ENCODE measurements around the gene RNF10.
A peak's percentile ranks its signal among the peaks of the same experiment; 100 is the strongest.
"Not testable (repeated sequence)": the region's sequence is repeated elsewhere in the genome, so short reads cannot be mapped to it uniquely, and the experiment has no call there.

RNF10 gene

DNA sequence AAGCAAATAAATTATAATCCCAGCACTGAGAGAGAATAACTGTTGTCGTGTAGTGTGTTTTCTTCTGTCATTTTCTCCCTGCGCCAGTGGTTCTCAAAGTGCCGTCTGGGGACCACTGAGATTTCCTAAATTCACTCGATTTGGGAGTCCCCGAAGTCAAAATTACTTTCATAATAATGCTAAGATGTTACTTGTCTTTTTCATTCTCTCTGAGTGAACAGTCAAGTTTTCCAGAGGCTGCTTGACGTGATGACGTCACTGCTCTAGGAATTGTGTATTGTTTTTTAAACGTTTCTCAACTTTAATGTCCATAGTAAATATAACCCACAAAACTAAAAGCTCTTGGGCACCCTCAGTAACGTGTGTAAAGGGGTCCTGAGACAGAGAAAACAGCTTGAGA, 47.8 kb downstream of the RNF10 start:
- no peak for DNase-seq

DNA sequence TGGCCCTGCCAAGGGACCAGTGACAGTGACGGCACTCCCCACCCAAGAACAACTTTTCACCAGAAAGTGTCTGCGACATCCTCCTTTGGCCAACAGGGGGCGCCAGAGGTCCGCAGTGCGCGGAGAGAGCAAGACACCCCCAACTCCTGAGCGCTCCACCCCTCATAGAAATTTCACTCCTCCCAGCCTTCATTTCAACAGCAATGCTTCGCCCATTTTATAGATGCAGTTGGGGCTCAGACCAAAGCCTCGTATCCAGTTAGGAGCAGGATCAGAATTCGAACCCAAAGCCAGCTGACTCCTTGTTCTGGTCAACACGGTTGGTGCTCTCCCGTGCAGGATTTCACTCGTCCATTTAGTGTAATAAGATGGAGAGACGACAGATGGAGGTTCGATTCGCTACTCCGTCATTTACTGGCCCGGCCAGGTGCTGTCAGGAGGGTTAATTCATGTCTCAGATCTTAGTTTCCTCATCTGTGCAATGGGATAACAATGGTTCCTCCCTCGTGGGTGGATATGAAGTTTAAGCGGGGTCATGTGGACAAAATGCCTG, 49.4 kb downstream of the RNF10 start:
- peak; percentile 49 to 77 for DNase-seq

DNA sequence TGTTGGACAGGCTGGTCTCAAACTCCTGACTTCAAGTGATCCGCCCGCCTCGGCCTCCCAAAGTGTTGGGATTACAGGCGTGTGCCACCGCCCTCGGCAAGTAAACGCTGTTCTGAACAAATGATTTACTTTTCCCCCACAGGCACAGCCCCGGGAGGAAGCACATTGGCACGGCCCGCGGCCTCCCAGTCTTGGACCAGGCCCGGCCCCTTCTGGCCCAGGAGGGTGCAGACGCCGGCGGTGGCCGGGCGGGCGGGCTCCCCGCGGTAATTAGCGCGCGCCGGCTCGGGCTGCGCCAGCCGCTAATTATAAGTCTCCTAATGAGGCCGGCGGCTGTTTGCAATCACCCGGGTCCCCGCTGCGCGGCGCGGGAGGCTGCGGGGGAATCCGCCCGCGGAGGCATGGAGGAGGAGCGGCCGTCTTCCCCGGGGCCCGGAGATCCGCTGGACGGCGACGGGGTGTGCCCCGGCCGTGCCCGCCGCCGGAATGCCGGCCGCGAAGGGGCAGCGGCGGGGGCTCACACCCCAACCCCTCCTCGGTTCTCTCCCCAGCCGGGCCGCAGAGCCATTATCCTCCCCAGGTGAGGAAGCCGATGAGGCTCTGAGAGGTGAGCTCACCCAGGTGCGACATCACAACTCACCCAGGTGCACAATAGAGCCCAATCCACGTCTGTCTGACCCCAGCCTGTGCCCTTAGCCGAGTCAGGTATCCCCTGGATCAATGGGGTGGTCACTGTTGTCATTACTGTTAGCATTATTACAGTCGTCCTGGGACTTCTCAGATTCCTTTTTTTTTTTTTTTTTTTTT, 50.4 kb downstream of the RNF10 start:
- DNase-seq: no peak

DNA sequence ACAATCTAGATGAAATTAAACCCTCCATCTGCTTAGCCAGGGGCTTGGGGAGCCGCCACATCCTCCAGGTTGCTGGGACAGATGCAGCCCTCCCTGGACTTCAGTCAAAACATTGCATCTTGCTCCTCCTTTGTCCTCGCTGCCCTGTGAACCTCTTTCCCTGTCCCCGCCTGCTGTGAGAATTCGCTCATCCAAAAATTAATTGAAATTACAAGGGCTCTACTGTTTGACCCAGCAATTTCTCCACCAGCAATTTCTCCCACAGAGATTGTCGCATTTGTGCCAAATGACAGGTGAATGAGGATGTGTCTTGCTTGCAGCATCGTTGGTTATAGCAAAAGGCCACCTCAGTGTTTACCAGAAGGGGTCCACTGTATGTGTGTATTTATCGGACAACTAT, 52.0 kb downstream of the RNF10 start:
- no peak for DNase-seq

DNA sequence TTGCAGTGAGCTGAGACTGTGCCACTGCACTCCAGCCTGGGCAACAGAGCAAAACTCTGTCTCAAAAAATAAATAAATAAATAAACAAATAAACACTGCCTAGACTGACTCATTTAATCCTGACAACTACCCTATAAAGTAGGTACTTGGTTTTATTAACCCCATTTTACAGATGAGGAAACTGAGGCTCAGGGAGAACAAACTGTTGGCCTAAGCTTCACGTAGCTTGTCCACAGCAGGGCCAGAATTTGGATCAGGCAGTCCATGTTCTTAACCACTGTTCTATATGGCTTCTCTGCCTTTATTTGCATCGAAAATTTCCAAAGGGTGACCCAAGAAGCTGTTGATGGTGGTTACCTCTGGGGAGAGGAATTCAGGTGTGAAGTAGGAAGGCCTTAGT, 52.7 kb downstream of the RNF10 start:
- DNase-seq: no peak

DNA sequence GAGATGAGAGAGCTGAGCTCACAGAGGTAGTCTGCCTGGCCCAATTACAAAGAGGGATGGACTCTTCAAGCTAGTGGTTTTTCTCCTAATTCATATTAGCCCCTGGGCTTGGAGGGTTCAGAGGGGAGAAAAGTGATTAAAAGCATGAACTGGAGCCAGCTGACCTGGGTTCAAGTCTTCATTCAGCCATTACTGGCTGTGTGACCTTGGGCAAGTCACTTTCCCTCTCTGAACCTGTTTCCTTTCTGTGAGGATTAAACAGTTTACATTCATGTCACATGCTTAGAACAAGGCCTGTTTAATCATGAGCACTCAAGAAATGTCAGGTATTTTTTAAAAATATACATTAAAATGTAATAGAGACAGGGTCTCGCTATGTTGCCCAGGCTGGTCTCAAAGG, 54.2 kb downstream of the RNF10 start:
- no peak for DNase-seq

DNA sequence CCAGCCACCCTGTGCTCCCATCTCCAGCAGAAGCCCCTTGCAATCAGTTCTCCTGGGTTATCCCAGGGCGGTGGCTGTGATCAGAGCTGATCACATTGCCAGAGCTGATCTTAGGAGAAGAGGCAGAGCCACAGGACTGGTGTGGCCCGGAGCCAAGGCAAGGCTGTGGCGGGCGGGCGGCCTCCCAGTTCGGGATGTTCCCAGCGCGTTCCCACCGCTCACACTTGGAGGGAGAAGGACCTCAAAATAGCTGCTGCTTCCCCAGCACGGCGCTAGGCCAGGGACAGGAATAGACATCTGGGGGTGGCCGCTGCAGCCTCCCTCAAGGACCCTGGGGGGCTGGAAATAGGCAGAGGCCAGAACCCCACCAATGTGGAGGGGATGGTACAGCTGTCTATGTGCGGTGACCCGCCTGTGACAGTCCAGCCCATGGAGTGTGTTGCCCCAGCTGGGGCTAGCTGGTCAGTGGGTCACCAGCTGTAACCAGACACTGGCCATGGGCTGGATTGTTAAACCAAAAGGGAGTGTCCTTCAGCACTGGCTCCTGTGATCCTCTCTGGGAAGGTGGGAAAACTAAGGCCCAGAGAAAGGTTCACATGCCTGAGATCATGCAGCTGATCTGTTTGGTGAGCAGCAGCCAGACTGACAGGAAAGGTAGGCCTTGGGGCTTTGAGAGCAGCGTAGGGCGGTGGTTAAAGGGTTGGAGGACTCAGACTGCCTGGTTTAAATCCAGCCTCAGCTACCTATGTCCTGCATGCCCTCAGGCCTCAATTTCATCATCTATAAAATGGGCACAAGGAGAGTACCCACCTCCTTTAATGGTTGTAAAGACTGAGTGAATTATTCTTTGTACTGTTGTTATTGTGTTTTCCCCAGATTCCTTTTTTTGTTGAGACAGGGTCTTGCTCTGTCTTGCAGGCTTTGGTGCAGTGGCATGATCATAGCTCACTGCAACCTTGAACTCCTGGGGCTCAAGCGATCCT, 55.1 kb downstream of the RNF10 start:
- no peak for DNase-seq

DNA sequence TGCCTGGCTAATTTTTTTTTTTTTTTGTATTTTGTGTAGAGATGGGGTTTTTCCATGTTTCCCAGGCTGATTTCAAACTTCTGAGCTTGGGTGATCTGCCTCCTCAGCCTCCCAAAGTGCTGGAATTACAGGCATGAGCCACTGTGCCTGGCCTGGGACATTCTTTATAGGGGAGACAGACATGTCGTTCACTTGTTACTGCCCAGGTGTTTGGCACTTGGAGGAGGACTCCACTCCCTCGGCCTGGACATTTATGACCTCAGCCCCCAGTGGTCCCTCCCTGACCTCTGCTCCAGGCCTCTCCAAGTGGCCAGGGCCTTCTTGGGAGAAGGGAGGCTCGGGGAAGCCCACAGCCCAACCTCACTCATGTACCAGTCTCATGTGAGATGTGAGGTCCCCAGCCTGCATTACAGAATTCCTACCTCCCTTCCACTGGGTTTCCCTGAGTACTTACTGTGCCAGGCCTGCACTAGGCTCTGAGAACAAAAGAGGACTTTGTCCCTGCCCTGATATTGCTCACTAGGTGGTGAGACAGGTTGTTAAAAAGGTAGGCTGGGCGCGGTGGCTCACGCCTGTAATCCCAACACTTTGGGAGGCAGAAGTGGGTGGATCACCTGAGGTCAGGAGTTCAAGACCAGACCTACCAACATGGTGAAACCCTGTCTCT, 56.7 kb downstream of the RNF10 start:
- DNase-seq: no peak

DNA sequence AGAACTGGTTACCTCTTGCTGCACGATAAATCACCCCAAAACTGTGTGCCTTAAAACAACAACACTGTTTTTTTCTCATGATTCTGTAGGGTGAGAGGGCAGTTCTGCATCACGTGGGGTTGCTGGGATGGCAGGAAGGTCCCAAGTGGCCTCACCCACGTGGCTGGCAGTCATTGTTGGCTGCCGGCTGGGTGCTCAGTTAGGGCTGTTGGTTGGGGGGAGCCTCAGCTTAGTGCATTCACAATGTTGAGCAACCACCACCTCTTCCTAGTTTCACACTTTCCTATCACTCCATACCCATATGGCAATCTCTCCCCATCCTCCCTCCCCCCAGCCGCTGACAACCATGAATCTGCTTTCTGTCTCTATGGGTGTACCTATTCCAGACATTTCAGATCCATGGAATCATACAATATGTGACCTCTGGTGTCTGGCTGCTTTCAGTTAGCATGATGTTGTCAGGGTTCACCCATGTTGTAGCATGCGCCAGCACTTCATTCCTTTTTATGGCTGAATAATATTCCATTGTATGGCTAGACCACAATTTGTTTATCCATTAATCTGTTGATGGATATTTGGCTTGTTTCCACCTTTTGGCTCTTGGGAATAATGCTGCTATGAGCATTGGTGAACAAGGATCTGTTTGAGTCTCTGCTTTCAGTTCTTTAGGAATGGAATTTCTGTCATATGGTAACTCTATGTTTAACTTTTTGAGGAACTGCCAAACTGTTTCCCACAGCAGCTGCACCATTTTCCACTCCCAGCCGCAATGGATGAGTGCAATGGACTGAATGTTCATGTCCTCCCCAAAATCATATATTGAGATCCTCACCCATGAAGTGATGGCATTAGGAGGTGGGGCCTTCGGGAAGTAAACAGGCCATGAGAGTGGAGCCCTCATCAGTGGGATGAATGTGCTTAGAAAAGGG, 58.2 kb downstream of the RNF10 start:
- DNase-seq: no peak

DNA sequence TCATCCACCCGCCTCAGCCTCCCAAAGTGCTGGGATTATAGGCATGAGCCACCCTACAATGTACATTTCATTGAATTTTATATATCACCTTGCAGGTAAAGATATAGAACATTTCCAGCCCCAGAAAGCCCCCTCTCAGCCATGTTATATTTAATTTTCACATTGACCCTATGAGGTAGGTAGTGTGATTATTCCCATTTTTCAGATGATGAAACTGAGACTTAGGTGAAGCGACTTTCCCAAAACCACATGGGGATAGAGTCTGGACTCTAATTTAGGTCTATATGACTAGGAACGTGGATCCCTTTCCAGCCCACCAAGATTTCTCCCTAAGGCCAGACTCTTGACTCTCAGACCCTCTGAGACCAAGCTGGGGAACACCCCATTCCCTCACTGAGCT, 62.7 kb downstream of the RNF10 start:
- no peak for DNase-seq

DNA sequence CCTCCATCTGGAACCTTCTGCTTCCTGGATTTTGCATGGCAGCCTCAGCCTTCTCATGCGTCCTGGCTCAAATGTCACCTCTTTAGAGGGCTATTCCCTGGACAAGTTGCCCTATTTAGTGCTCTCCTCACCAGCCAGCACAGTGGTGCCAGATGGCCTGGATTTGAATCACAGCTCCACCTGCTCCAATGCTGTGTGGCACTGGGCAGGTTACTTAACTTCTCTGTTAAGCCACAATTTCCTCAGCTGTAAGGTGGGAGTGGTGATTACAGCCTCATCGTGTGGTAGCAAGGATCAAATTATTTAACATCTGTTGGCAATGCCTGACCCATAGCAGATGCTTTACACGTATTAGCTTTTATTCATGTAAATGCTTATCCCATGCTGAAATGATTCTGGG, 63.7 kb downstream of the RNF10 start:
- DNase-seq: no peak

DNA sequence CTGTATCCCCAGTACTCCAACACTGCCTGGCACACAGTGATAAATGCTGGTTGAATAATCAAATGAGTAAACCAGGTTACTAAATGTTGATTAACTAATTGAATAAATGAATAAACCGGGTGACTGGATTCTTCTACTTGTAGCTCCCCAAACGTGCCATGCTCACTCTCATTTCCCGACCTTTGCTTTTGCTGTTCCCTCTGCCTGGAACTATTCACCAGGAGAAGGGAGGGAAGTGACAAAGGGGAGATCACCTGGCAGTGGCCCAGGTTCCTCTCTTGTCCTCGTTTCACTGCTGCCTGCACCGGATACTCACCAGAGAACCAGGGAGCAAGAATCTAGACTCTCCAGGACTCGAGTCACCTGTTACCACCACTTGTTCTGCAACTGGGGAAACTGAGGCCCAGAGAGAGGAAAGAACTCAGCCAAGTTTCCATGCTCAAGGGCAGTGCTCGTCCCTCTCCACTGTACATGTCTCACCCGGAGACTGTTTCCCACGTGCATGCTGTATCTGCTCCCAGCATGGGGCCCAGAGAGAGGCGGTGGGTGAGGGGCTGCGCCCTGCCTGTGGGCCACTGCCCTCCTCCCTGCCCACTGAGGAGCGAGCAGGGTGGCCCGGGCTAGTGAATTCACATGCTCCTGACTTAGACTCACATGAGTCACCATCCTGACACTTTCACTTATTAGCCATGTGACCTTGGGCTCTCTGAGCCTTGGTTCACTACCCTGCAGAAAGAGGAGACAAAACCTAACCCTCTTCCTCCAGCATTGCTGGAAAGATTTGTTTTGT, 64.7 kb downstream of the RNF10 start:
- DNase-seq: no peak

DNA sequence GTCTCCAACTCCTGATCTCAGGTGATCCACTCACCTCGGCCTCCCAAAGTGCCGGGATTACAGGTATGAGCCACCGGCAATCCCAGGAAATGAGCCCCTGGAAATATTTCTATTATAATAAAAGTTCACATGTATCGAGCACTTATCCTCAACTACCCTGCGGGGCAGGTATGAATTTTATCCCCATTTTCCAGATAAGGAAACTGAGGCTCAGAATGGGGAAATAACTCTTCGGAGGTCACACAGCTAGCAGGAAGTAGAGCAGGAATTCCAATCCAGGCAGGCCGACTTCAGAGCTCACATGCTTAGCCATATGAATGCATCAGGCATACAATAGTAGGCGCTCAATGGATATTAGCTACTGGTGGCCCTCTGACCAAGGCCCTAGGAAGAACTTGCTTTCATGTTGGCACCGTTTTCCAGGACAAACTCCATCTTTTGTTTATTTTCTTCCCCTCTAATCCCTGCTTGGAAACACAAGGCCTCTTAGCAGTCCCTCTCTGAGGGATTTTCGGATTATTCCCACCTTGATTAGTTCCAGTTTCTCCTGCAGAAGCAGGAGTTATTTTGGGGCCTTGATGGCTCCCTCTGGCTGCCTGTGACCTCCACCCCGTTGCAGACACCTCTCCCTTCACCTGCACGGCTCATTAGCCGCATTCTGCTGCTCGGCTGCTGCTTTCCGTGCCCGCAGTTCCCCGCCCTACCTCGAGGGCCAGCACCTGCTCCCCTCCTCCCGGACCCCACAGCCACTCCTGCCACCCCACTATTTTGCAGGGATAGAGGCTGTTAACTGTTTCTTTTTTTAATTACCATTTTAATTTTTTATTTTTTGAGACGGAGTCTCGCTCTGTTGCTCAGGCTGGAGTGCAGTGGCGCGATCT, 65.8 kb downstream of the RNF10 start:
- no peak for DNase-seq

DNA sequence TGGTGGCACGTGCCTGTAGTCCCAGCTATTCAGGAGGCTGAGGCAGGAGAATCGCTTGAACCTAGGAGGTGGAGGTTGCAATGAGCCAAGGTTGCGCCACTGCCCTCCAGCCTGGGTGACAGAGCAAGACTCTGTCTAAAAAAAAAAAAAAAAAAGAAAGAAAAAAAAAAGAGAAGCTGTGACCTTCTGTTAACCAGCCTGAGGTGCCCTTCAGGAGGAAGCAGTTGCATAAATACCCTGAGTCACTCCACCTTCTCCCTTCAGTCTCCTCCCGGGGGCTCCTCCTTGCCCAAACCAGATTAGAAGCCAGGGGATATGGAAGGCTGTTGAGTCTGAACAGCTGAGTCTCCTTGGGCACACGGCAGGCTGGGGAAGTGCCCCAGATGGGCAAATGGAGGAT, 68.3 kb downstream of the RNF10 start:
- not testable (repeated sequence) for DNase-seq

DNA sequence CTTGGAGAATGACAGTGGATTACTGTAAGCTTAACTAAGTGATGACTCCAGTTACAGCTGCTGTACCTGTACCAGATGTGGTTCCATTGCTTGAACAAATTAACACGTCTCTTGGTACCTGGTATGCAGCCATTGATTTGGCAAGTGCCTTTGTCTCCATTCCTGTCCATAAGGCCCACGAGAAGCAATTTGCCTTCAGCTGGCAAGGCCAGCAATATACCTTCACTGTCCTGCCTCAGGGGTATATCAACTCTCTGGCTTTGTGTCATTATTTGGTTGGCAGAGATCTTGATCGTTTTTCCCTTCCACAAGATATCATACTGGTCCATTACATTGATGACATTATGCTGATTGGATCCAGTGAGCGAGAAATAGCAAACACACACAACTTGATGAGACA, 76.4 kb downstream of the RNF10 start:
- no peak for DNase-seq

DNA sequence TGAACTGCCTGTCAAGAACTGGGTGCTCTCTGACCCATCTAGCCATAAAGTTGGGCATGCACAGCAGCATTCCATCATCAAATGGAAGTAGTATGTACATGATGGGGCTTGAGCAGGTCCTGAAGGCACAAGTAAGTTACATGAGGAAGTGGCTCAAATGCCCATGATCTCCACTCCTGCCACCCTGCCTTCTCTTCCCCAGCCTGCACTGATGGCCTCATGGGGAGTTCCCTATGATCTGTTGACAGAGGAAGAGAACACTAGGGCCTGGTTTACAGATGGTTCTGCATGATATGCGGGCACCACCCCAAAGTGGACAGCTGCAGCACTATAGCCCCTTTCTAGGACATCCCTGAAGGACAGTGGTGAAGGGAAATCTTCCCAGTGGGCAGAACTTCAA, 77.4 kb downstream of the RNF10 start:
- DNase-seq: not testable (repeated sequence)

DNA sequence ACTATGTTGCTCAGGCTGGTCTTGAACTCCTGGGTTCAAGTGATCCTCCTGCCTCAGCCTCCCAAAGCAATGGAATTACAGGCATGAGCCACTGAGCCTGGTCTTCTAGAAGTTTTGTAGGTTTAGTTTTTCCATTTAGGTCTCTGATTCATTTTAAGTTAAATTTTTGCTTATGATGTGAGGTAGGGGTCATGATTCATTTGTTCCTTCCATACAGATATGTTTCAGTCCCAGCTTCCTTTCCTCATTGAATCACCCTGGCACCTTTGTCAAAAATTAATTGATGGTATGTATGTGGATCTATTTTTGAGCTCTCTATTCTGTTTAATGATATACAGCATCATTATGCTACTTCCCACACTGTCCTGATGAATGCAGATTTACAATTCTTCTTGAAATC, 80.7 kb downstream of the RNF10 start:
- DNase-seq: no peak

DNA sequence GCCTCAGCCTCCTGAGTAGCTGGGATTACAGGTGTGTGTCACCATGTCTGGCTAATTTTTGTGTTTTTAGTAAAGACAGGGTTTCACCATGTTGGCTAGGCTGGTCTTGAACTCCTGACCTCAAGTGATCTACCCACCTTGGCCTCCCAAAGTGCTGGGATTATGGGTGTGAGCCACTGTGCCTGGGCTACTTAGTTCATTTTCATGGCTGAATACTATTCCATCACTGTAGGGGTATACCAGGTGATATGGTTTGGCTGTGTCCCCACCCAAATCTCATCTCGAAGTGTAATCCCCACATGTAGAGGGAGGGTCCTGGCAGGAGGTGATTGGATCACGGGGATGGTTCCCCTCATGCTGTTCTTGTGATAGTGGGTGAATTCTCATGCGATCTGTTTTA, 83.0 kb downstream of the RNF10 start:
- not testable (repeated sequence) for DNase-seq

DNA sequence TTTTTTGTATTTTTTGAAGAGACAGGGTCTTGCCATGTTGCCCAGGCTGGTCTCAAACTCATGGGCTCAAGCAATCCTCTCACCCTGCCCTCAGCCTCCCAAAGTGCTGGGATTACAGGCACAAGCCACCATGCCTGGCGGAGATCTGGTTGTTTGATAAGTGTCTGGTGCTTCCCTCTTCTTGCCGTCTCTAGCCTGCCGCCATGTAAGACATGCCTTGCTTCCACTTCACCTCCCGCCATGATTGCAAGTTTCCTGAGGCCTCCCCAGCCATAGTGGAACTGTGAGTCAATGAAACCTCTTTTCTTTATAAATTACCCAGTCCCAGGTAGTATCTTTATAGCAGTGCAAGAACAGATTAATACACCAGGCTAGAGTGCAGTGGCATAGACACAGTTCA, 83.6 kb downstream of the RNF10 start:
- not testable (repeated sequence) for DNase-seq
